HG03575 (cell line): Measurements from ENCODE around the gene PDE4D.
"Not testable (repeated sequence)": the region's sequence is repeated elsewhere in the genome, so short reads cannot be mapped to it uniquely, and the experiment has no call there.

ENCODE experiments used
- ATAC-seq: cut with Tn5 transposase; IDR thresholded peaks from one replicate; pipeline ENCODE4 v1.9.1; 2021; ENCODE audit not compliant: unreplicated experiment, insufficient number of reproducible peaks, low FRiP score; ENCODE audit errors: extremely low read depth

Gene PDE4D

DNA sequence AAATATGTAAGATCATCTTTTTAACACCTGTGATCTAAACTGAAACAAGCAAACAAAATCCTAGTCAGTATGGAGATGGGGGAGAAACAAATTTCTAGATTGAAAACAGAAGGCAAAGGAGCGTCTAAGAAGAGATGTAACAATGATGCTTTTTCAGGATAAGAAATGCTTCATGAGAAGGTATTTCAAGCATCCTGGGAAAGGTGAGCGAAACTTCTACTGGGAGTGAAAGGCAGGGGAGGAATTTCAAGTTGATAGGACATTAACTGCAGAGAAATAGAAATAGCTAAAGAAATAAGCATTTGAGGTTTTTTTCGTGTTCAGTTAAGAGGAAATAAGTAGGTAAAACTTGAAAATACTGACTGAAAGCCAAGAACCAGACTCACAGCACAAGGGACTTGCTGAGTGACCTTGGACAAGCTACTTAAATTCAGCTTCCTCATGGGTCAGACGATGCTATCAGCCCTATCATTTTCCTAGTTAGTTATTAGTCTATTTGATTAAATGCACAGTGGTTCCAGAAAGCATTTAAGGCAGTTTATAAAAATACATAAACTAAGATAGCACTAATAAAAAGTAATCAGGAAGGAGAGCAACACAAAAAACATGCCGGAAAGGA lies 406.3 kb downstream of the PDE4D start:
- no peak for ATAC-seq

DNA sequence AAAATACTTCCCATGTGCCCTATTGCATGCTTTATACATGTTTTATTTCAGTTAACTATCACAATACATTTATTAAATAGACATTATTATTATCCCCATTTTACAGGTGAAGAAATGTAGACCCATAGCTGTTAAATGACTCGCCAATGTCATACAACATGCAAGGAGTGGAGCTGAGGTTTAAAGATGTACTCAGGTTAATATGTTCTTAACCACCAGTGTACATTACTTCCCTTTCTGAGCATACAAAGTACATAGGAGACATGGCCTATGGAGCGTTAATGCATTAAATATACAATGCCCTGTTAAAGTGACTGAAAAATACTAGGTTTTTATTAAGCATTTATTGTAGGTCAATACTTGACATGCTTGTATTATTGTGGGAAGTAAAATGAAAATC lies 407.0 kb downstream of the PDE4D start:
- no peak for ATAC-seq

DNA sequence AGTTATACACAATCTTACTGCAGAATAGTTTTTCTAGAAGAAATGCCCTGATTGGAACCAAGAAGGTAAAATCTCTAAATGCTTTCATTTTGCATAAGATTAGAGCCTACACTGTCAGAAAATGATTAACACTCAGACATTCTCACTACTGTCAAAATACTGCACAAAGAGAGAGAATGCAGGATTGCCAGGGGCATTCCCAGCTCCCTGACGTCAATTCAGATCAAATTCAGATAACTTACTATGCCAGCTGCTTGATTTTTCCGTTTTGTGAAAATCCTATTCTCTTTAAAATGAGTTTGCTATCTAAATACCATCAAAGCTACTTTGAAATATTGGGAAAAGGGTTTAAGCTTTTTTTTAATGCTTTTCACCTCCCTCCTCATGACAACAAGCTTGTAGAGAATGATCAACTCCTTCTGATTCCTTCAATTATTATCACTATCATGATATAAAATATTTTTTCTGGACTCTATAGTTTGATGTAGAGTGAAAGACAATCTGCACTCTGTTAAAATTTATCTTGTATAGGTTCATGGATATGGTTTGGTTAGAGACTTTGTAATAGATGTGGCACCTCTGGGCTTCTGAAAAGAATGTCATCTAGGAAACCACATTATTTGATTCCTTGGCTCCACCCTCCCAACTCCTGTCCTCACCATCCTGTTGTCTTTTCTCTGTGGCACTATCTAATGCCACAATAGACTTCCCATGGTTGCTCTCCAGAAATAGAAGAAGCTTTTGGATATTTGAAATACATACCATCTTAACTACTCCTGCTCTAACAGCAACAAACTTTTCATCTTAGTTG lies 407.7 kb downstream of the PDE4D start:
- no peak for ATAC-seq

DNA sequence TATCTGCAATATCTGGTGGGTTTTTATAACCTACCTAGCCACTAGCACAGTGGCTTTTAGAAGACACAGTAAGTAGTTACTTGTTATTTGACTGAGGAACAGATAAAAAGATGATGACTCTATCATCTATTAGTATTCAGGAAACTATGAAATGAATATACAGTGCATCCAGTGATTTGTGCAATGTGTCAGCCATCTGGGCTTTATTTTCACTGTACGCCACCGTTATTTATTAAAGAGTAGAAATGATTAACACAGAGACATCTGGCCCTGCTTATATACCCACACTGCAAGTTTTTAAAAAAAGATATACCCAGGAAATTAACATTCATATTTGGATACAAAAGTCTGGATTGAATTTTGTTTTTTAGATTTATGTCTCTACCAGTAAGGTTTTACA lies 408.4 kb downstream of the PDE4D start:
- ATAC-seq = no peak

DNA sequence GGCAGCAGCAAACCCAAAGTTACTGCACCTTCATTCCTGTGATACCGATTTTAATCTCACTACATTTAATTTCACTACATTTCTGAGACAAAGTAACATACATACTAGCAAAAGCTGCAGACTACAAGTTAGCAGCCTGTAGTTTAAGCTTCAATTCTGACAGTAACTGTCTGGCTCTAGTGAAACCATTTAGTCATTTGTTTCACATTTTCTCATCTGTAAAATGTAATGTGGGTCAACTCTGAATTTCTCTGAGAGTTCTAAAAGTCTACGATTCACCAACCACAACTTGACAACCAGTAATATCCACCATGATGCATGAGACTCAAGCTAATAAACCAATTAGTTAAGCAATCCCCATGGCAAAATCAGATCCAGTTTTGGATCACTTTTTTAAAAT lies 408.9 kb downstream of the PDE4D start:
- ATAC-seq = no peak

DNA sequence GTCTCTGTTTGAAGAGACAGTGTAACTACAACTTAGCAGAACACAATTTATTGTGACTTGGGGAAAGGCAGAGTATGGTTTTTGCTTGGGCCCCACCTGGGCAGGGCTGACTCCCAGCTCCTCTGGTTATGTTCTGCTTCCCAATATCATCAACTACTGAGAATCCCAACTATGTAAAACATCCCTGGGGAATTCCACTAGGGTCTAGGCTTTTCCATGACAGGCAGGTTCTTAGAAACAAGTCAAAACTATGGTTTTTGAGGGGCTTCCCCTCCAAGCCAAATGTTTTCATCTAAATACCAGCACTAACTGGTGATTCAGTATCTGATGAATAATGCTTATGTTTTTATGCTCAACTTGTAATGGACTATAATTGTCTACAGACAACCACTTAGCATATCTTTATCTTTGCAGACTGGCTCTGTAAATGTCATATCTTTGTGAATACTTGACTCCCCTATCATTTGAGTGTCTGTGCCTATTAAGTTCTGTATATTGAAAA lies 409.5 kb downstream of the PDE4D start:
- no peak for ATAC-seq

DNA sequence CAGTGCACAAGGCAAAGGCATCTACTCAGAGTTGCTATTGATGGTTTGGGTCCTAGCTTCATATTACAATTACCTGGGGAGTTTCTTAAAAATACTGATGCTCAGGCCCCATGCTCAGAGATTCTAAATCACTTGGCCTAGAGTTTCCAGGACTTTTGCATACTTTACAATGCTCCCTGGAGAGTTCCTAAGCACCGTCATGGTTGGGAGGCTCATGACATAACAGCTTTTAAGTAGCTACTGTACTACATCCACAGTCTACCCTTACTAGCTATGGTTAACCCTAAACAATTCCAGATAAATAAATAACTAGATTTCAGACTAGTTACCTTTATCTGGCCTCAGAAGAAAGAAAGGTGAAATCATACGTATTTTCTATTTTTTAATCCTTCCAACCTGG lies 414.4 kb downstream of the PDE4D start:
- no peak for ATAC-seq

DNA sequence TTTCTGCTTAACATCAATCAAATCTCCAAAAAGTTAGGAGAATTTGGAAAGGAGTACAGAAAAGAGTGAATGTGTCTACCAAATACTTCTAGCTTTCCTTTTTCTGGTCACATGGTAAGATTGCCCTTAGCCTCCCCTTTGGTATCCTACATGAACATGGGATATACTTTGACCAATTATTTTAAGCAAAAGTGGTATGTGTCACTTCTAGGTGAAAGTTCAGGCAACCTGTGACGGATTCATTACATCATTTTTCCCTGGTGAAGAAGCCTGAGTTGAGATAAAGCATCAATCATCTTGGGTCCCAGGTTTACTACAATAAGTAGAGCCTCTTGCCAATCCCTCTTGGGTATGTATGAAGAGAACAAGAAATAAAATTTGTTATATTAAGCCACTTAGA lies 419.2 kb downstream of the PDE4D start:
- no peak for ATAC-seq

DNA sequence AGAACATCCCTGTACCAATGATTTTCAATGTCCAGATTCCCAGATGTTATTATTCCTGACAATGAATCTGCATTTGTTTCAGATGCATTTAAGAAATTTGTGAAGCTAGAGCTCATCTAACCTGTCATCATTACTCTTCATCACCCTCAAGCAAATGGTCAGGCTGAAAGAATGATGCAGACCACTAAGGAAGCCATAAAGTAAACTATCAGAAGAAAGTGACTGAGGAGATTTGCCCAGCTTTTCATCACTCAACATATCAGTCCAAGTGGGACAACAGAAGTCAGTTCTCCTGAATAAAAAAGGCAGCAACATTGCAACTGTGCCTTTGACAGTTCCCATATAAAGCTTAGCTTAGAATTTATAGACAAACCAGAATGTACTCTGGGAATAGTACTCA lies 419.9 kb downstream of the PDE4D start:
- no peak for ATAC-seq

DNA sequence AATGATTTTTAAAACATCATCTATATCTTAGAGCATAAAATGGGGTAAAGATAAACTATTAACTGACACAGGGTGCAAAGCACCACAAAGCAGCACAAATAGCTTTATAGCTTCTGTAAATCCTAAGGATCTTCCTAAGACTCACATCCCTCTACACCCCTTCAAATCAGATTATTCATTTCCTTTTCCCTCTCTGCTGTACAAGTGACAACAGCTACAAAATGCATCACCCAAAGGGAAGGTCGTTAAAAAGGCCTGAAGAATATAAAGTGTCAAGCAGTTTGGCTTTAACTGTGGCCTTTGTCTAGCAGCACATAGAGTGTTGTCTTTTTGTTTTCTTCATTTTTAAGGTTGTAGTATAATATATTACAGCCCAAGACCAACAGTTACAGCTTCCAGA lies 422.1 kb downstream of the PDE4D start:
- ATAC-seq = no peak

DNA sequence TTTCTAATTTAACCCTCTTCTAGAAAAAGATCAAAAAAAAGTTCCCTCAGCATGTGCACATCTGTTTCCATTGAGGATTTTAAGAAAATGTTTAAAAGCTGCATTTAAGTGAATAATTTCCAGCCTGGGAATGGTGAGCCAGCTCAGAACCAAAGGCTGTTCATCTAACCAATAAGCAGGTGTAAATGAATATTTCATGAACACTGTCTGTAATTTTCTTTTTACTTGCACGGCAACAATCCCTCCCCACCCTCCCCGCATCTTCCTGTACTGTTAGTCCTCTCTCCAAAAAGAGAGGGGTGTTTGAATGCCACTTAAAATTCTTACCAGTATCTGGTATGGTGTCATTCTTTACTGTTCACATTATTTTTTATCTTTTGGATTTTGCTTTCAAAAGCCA lies 425.6 kb downstream of the PDE4D start:
- ATAC-seq = no peak

DNA sequence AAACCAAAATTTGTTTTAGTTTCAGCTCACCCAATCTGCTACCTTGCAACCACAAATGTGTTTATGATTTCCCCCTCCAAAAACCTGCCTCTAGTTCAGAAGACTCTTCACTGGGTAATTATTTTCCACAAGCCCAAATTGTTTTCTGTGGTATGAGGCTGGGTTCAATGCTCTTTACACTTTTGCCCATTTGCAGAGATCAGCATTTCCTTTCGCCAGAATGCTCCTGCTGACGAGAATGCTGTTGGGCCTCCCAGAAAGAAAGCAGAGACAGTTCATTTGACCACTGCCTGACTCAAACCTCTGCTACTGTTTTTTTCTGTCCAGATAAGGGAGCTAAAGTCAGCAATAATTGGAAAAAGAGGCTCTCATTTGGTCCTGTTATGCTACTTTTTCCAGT lies 427.3 kb downstream of the PDE4D start:
- ATAC-seq = no peak

DNA sequence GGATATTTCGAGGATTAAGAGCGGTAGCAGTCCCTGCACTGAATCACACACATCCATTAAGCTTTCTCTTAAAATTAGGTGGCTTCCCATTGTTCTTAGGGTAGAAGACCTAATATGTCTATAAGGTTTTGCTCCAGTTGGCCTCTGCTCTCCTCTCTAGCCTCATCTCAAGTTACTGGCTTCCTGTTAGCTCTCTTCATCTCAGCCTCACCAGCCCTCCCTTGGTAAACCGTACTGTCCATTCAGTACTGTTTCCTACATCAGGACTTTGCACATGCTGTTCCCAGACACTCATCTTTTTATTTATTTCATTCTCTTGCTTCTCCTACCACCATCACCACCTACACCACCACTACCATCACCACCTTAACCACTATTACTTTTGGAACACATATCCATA lies 428.6 kb downstream of the PDE4D start:
- ATAC-seq = no peak

DNA sequence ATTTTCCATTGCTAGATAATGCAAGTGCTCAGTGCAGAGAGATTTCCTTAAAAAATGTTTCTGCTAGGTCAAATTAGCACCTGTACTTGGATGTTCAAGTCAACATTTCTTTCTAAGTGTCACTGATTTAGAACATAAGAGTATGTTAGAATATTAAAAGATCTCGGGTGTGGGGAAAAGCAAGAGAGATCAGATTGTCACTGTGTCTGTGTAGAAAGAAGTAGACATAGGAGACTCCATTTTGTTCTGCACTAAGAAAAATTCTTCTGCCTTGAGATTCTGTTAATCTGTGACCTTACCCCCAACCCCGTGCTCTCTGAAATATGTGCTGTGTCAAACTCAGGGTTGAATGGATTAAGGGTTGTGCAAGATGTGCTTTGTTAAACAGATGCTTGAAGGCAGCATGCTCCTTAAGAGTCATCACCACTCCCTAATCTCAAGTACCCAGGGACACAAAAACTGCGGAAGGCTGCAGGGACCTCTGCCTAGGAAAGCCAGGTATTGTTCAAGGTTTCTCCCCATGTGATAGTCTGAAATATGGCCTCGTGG lies 429.8 kb downstream of the PDE4D start:
- ATAC-seq = not testable (repeated sequence)

DNA sequence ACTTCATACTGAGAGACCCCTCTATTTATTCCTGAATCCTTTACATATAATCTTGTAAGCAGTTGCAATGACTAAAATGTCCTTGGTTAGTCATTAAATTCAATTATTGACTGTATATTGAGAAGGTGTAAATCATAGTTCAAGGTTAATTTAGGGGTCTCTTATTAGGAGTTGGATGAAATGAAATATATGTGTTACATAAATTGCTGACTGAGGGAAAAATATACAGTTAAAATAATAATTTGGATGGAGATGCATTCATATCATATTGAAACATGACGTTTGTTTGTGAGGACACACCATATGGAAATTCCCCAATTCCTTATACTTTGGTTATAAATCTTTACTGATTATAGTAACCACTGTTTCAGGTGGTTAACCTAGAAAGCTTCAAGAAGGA lies 430.6 kb downstream of the PDE4D start:
- no peak for ATAC-seq

DNA sequence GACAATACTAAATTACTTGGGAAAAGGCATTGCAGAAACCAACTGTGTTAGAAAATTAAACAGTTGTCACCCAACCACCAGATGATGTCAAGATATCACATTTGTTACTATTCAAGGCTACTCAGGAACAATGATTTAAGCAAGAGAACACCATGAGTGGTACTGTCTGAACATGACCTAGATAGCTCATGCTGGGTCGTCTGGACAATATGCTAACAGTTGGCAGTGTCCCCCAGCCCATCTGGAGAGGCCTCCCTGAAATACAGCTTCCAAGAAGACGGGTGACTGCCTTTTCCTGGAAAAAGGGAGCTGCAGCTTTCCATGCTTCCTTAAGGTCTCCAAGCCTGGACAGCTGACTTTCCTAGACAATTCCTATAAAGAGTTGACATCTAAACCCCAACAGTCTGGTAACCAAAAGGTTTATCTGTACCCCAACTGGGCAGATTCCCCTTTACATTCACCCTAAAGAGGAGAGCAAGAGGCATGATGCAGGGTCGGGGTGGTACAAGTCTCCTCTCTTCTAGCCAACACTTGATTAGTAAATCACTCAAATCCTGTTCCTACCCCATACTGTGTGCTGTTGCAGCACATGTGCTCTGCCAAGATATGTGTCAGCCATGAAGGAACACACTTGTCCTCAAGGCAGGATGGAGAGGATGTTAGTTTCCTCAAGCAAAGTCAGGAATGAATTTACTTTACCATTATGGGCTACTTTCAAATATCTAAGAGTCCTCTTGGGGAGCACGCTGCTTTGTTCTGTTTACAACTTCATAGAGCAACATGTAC lies 433.0 kb downstream of the PDE4D start:
- no peak for ATAC-seq

DNA sequence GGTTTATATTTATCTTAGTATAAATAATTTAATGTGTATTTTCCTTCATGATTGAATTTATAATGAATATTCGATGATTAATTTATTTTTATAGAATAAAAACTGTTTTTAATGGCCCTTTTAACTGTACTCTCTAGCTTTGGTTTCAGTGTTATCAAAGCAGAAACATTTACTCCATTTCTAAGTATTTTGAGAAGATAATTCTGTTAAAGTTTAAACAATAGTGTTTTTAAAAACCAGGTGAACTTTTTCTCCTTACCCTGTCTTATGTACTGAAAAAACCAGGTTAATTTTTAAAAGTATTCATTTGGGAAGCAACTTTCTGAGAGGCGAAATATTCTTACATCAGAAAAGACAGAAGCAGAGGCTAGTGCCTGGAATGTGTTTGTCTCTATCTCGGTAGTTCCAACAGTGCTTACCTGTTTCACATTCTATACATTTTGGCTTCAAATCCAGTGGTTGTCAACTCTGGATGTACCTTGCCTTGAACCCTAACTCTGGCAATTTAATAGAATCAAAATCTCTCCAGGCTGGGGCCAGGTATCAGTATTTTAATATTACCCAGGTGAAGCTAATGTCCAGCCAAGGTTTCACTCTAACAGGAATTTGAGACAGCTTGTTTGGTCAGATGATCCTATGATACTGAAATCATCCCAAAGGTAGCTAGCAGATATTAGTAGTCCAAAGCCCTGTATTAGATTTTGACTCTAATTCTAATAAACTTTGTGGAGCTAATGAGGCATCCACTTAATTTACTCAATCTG lies 434.4 kb downstream of the PDE4D start:
- ATAC-seq = no peak

DNA sequence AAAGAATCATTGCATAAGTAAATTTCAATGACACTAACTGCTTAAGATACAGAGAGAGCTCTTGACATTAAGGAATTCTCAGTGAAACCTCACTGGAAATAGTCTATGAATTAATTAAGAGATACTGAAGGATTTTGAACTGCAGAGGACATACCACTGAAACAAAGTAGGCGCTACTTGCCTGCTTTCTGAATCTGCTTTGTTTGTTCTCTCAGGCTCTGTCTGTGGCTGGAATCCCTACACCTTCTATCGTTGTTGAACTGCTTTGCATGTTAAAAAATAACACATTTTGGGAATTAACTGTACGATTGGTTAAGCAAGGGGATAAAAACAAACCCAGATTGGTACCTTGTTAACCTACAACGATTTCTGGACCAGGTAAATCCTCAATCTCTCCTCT lies 435.2 kb downstream of the PDE4D start:
- ATAC-seq = no peak
